HepG2 (cell line): ENCODE measurements around the gene KCTD21. TPM values are rescaled to one million over a fixed set of nuclear protein-coding genes. Genes with fewer than 3 reads are reported as not detected.

Source experiments
- EP300 ChIP-seq, 3 experiments: sonication (generic) in 1 of 3; formaldehyde crosslinking in 1 of 3; IDR thresholded peaks; 2 replicates each; pipeline versions ENCODE4 v1.5.1 to v1.6.1; 2011 to 2020; ENCODE audit warnings: low read depth in 2 of 3, low read length in 2 of 3, borderline replicate concordance in 1 of 3, improper control_type of control experiment in 1 of 3, mild to moderate bottlenecking in 1 of 3, missing genetic modification reagents in 1 of 3, moderate library complexity in 1 of 3
- HDAC1 ChIP-seq: sonication (generic); formaldehyde crosslinking; IDR thresholded peaks from 2 replicates; pipeline ENCODE4 v1.5.1; 2020; ENCODE audit warnings: mild to moderate bottlenecking, missing genetic modification reagents
- ISL2 ChIP-seq: sonication (generic); formaldehyde crosslinking; IDR thresholded peaks from 2 replicates; pipeline ENCODE4 v1.5.0; 2020; ENCODE audit warnings: missing genetic modification reagents
- KDM2A ChIP-seq: sonication (generic); formaldehyde crosslinking; IDR thresholded peaks from 2 replicates; pipeline ENCODE4 v1.4.0; 2020; ENCODE audit warnings: low read depth, missing genetic modification reagents, borderline replicate concordance
- MED1 ChIP-seq: sonication (generic); formaldehyde crosslinking; IDR thresholded peaks from 2 replicates; pipeline ENCODE4 v1.4.0; 2020; ENCODE audit warnings: missing genetic modification reagents
- MEF2D ChIP-seq: sonication (generic); formaldehyde crosslinking; IDR thresholded peaks from 2 replicates; pipeline ENCODE4 v1.5.1; 2020; ENCODE audit warnings: mild to moderate bottlenecking, missing genetic modification reagents
- MXD4 ChIP-seq: IDR thresholded peaks from 2 replicates; pipeline ENCODE4 v1.6.1; 2016; ENCODE audit warnings: mild to moderate bottlenecking, missing biosample characterization, missing genetic modification reagents
- NCOA2 ChIP-seq: sonication (generic); formaldehyde crosslinking; IDR thresholded peaks from 2 replicates; pipeline ENCODE4 v1.8.0; 2022; ENCODE audit warnings: inconsistent platforms
- NFKBIZ ChIP-seq: IDR thresholded peaks from 2 replicates; pipeline ENCODE4 v1.6.1; 2018; ENCODE audit warnings: missing genetic modification reagents, missing compliant biosample characterization
- NONO ChIP-seq, 2 experiments: fragments of 450-650 bp in 1 of 2; sonication (generic) in 1 of 2; formaldehyde crosslinking in 1 of 2; IDR thresholded peaks in 1 of 2; conservative IDR thresholded peaks in 1 of 2; 2 replicates each; pipeline versions ENCODE4 v1.6.1 to v1.8.0; 2017 to 2022; ENCODE audit warnings: mild to moderate bottlenecking in 1 of 2, missing genetic modification reagents in 1 of 2, moderate library complexity in 1 of 2
- NR2F2 ChIP-seq: IDR thresholded peaks from 2 replicates; pipeline ENCODE4 v1.6.1; 2012; ENCODE audit warnings: low read depth, inconsistent platforms, borderline replicate concordance
- PAF1 ChIP-seq: IDR thresholded peaks from 2 replicates; pipeline ENCODE4 v1.6.1; 2016; ENCODE audit warnings: missing genetic modification reagents, missing compliant biosample characterization
- PHF21A ChIP-seq: sonication (generic); formaldehyde crosslinking; IDR thresholded peaks from 2 replicates; pipeline ENCODE4 v1.5.0; 2020; ENCODE audit warnings: mild to moderate bottlenecking, missing genetic modification reagents
- RARA ChIP-seq: IDR thresholded peaks from 2 replicates; pipeline ENCODE4 v1.6.1; 2016; ENCODE audit warnings: missing genetic modification reagents, missing compliant biosample characterization
- REPIN1 ChIP-seq: sonication (generic); formaldehyde crosslinking; IDR thresholded peaks from 2 replicates; pipeline ENCODE4 v1.8.0; 2022; ENCODE audit warnings: missing genetic modification reagents, low read depth, mild to moderate bottlenecking, borderline replicate concordance
- SAP130 ChIP-seq: IDR thresholded peaks from 2 replicates; pipeline ENCODE4 v1.6.1; 2016; ENCODE audit warnings: low read depth
- SNAPC2 ChIP-seq: sonication (generic); formaldehyde crosslinking; IDR thresholded peaks from 2 replicates; pipeline ENCODE4 v1.8.1; 2022; ENCODE audit warnings: mild to moderate bottlenecking, missing genetic modification reagents
- SRSF9 ChIP-seq: fragments of 200-400 bp; formaldehyde crosslinking; IDR thresholded peaks from 2 replicates; pipeline ENCODE4 v1.6.1; 2018; ENCODE audit warnings: borderline replicate concordance, mild to moderate bottlenecking, low read depth, low read length; ENCODE audit not compliant: insufficient read depth, poor library complexity, severe bottlenecking
- TBX2 ChIP-seq: sonication (generic); formaldehyde crosslinking; IDR thresholded peaks from 2 replicates; pipeline ENCODE4 v1.5.0; 2020; ENCODE audit warnings: missing genetic modification reagents, mild to moderate bottlenecking, borderline replicate concordance
- TEAD3 ChIP-seq: optimal IDR thresholded peaks from 2 replicates; pipeline ENCODE3; 2016; ENCODE audit warnings: borderline replicate concordance
- ZBTB42 ChIP-seq: sonication (generic); formaldehyde crosslinking; IDR thresholded peaks from 2 replicates; pipeline ENCODE4 v1.5.0; 2020; ENCODE audit warnings: mild to moderate bottlenecking, missing genetic modification reagents
- ZGPAT ChIP-seq: IDR thresholded peaks from 2 replicates; pipeline ENCODE4 v1.6.1; 2016; ENCODE audit warnings: mild to moderate bottlenecking
- ZNF10 ChIP-seq: sonication (generic); formaldehyde crosslinking; IDR thresholded peaks from 2 replicates; pipeline ENCODE4 v1.4.0; 2020; ENCODE audit warnings: mild to moderate bottlenecking, low read depth, missing genetic modification reagents, borderline replicate concordance
- ZNF563 ChIP-seq: sonication (generic); formaldehyde crosslinking; IDR thresholded peaks from 2 replicates; pipeline ENCODE4 v1.8.0; 2022; ENCODE audit warnings: mild to moderate bottlenecking, moderate library complexity, missing genetic modification reagents
- ZNF580 ChIP-seq: IDR thresholded peaks from 2 replicates; pipeline ENCODE4 v1.6.1; 2016; ENCODE audit warnings: low read depth, borderline replicate concordance
- ZNF670 ChIP-seq: sonication (generic); formaldehyde crosslinking; IDR thresholded peaks from 2 replicates; pipeline ENCODE4 v1.8.0; 2022; ENCODE audit warnings: mild to moderate bottlenecking, missing genetic modification reagents, borderline replicate concordance
- polyA plus RNA-seq, 8 experiments: library from polyadenylated mRNA; depleted of rRNA in 3 of 8; stranded (reverse) in 7 of 8; unstranded in 1 of 8; fragments of >200 nt; fragmentation: Illumina TruSeq in 4 of 8; extraction: Trizol in 4 of 8; gene quantifications; 2 replicates each; pipeline versions ENCODE4 v1.2.1 to v1.2.3, GENCODE V29; 2011 to 2016; ENCODE audit warnings: low read depth in 4 of 8, missing spikeins in 1 of 8, mixed read lengths in 1 of 8; ENCODE audit not compliant: insufficient read depth in 1 of 8
- total RNA-seq, 5 experiments: library from RNA; depleted of rRNA; stranded (reverse); fragments of >200 nt; fragmentation: Illumina TruSeq; extraction: Trizol; gene quantifications; 2 replicates each; pipeline ENCODE4 v1.2.3, GENCODE V29; 2016; ENCODE audit warnings: low read depth in 1 of 5
- TF ChIP-seq, protein P1 (sequence below): sonication (generic); formaldehyde crosslinking; IDR thresholded peaks from 2 replicates; pipeline ENCODE4 v1.4.0; 2020; ENCODE audit warnings: missing genetic modification reagents

Gene KCTD21
- total and polyA plus RNA-seq, 2 of the 13 experiments (the other 11 are each of a cell fraction or from before 2014, with no cell fraction given) = 3.1 to 13.5 TPM

- TF ChIP-seq, protein P1, sequence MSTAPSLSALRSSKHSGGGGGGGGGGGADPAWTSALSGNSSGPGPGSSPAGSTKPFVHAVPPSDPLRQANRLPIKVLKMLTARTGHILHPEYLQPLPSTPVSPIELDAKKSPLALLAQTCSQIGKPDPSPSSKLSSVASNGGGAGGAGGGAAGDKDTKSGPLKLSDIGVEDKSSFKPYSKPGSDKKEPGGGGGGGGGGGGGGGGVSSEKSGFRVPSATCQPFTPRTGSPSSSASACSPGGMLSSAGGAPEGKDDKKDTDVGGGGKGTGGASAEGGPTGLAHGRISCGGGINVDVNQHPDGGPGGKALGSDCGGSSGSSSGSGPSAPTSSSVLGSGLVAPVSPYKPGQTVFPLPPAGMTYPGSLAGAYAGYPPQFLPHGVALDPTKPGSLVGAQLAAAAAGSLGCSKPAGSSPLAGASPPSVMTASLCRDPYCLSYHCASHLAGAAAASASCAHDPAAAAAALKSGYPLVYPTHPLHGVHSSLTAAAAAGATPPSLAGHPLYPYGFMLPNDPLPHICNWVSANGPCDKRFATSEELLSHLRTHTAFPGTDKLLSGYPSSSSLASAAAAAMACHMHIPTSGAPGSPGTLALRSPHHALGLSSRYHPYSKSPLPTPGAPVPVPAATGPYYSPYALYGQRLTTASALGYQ (CRISPR knock-in tag) = peak; percentile 62; the same call in 1 of the 2 replicates
- TF ChIP-seq NFKBIZ (CRISPR knock-in tag) = 0 out of 2 replicates have a peak, but pooled peaks have one; percentile 58
- no peak for TF ChIP-seq TEAD3
- peak; percentile 66; the same call in 1 of the 2 replicates for TF ChIP-seq ZNF580 (CRISPR knock-in tag)
- no peak for TF ChIP-seq MXD4 (CRISPR knock-in tag)
- no peak for TF ChIP-seq ZNF10 (CRISPR knock-in tag)
- TF ChIP-seq ZBTB42 = no peak
- TF ChIP-seq SAP130 (CRISPR knock-in tag) = peak; percentile 42; the same call in 1 of the 2 replicates
- no peak for TF ChIP-seq PAF1
- peak in 1 of 2 experiments; percentile 67; a peak in 2 of 4 replicates for TF ChIP-seq EP300 (IDR thresholded peaks at IDR 0.05; ENCODE audit: low read depth in 2 of 2, low read length in 2 of 2)
- TF ChIP-seq EP300 (CRISPR knock-in tag; IDR thresholded peaks at IDR 0.05; ENCODE audit: borderline replicate concordance) = peak; percentile 23; the same call in 1 of the 2 replicates
- TF ChIP-seq NR2F2 = 0 out of 2 replicates have a peak, but pooled peaks have one; percentile 44
- peak; percentile 93 for TF ChIP-seq RARA (CRISPR knock-in tag)
- 0 out of 2 replicates have a peak, but pooled peaks have one; percentile 13 for TF ChIP-seq MEF2D (CRISPR knock-in tag)
- peak; percentile 54; the same call in 1 of the 2 replicates for TF ChIP-seq ZGPAT (CRISPR knock-in tag)
- TF ChIP-seq PHF21A = peak; percentile 83
- 0 out of 2 replicates have a peak, but pooled peaks have one; percentile 53 for TF ChIP-seq ISL2 (CRISPR knock-in tag)
- 0 out of 2 replicates have a peak, but pooled peaks have one; percentile 27 for TF ChIP-seq REPIN1 (CRISPR knock-in tag)
- TF ChIP-seq ZNF670 (CRISPR knock-in tag) = 0 out of 2 replicates have a peak, but pooled peaks have one; percentile 43
- no peak for TF ChIP-seq ZNF563 (CRISPR knock-in tag)
- TF ChIP-seq NCOA2 (CRISPR knock-in tag) = peak; percentile 74
- TF ChIP-seq SRSF9 = no peak
- TF ChIP-seq KDM2A (CRISPR knock-in tag) = peak; percentile 43; the same call in 1 of the 2 replicates
- peak; percentile 55 for TF ChIP-seq MED1
- 0 out of 2 replicates have a peak, but pooled peaks have one; percentile 42 for TF ChIP-seq TBX2
- peak; percentile 72 for TF ChIP-seq HDAC1 (CRISPR knock-in tag)
- TF ChIP-seq NONO (IDR thresholded peaks at IDR 0.05) = no peak
- TF ChIP-seq NONO (CRISPR knock-in tag; conservative IDR thresholded peaks at IDR 0.05) = peak; percentile 49; the same call in 1 of the 2 replicates
- no peak for TF ChIP-seq SNAPC2 (CRISPR knock-in tag)
Observed at GRCh38 chr11:78170874-78171549, 17.4 kb downstream of the KCTD21 start (continued).
